ENCODE measurements around the gene FAM163A. TPM values are rescaled to one million over a fixed set of nuclear protein-coding genes. Genes with fewer than 3 reads are reported as not detected.
"Not testable (repeated sequence)": the region's sequence is repeated elsewhere in the genome, so short reads cannot be mapped to it uniquely, and the experiment has no call there.

FAM163A gene
- total RNA-seq, 2 experiments from 2014 or later, result 0.08 to 0.17 TPM

- Mint-ChIP-seq H3K27ac (no peak overlapping the region), H3K9me3 (no peaks in the 10 kb centered on the region), H3K27me3 (no peaks in the 10 kb centered on the region), H3K36me3 (ENCODE audit: low read depth) (no peaks in the 10 kb centered on the region), H3K4me1 (ENCODE audit: low read depth) (peaks cover 37% of the 10 kb centered on the region), H3K4me3 (no peak overlapping the region)
- H3K4me1 ChIP-seq (ENCODE audit: insufficient read depth, low read length), result peaks cover 29% of the 10 kb centered on the region
- H3K4me3 ChIP-seq (ENCODE audit: low read length), result no peak overlapping the region
- intact Hi-C loops (cut with DNase I, micrococcal nuclease), result no loop called here
- DNase-seq, result no peak
- no peaks in the 10 kb centered on the region for H3K36me3 ChIP-seq (ENCODE audit: insufficient read depth, low read length)
- ChIA-PET CTCF (no interaction called here), POLR2A (interaction anchor here (1.0 to 1.1 kb wide), 2 partner anchors 14 to 54 kb away, joined by 3 to 4 read pairs; partner anchors contain the start of gene TOR1AIP1)
- no peak overlapping the region for H3K27ac ChIP-seq (ENCODE audit: low read depth in 1 of 2, low read length in 2 of 2)
- no peaks in the 10 kb centered on the region for H3K9me3 ChIP-seq (ENCODE audit: control insufficient read depth in 1 of 2, insufficient read depth in 1 of 2, low read length in 2 of 2)
- no peaks in the 10 kb centered on the region for H3K27me3 ChIP-seq (ENCODE audit: control insufficient read depth in 1 of 2, insufficient read depth in 2 of 2, low read length in 2 of 2)
- ATAC-seq (ENCODE audit: poor library complexity), result no peak
- TF ChIP-seq, protein P1, sequence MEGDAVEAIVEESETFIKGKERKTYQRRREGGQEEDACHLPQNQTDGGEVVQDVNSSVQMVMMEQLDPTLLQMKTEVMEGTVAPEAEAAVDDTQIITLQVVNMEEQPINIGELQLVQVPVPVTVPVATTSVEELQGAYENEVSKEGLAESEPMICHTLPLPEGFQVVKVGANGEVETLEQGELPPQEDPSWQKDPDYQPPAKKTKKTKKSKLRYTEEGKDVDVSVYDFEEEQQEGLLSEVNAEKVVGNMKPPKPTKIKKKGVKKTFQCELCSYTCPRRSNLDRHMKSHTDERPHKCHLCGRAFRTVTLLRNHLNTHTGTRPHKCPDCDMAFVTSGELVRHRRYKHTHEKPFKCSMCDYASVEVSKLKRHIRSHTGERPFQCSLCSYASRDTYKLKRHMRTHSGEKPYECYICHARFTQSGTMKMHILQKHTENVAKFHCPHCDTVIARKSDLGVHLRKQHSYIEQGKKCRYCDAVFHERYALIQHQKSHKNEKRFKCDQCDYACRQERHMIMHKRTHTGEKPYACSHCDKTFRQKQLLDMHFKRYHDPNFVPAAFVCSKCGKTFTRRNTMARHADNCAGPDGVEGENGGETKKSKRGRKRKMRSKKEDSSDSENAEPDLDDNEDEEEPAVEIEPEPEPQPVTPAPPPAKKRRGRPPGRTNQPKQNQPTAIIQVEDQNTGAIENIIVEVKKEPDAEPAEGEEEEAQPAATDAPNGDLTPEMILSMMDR (IDR thresholded peaks at IDR 0.05), result no peak
These were observed 85.5 kb downstream of the FAM163A start for GRCh38 chr1:179828554-179829110.

DNA sequence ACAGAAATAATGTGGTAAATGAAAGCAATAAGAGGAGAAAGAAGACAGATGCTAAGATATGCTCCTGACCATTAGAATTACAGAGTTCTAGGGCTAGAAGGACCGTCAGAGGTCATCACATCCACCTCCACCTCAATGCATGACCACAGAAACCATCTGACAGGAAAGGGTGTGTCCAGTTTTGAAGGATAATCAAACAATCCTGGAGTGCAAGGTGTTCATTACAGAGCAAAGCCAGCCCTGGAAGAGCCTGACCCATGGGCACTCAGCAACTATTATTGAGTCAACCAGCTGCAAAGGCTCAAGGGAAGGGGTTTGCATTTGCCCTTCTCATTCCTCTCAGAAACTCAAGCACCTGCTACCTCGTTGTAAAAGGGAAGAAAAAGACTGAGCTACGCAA lies 88.1 kb downstream of the FAM163A start:
- peak overlapping the region; percentile 85 for H3K4me3 Mint-ChIP-seq
- peaks cover 29% of the 10 kb centered on the region for H3K4me1 ChIP-seq (ENCODE audit: insufficient read depth, low read length)
- DNase-seq (peak in 1 of 14 experiments; percentile 9), ATAC-seq (ENCODE audit: poor library complexity) (no peak)
- H3K27me3 ChIP-seq (ENCODE audit: control insufficient read depth in 1 of 2, insufficient read depth in 2 of 2, low read length in 2 of 2), result no peaks in the 10 kb centered on the region
- TF ChIP-seq, protein P1 (IDR thresholded peaks at IDR 0.05), result no peak
- H3K9me3 ChIP-seq (ENCODE audit: control insufficient read depth in 1 of 2, insufficient read depth in 1 of 2, low read length in 2 of 2), result no peaks in the 10 kb centered on the region
- H3K36me3 Mint-ChIP-seq (ENCODE audit: low read depth), result no peaks in the 10 kb centered on the region
- no peaks in the 10 kb centered on the region for H3K36me3 ChIP-seq (ENCODE audit: insufficient read depth, low read length)
- ChIA-PET CTCF (interaction anchor here (1.2 kb wide), 1 partner anchor 16 kb away, joined by 4 read pairs; no protein-coding TSS in a partner anchor), POLR2A (interaction anchor here (0.9 to 3.7 kb wide), 7 partner anchors 9 to 123 kb away, joined by 4 to 32 read pairs (median 5); partner anchors contain the start of genes CEP350 and TOR1AIP1)
- H3K9me3 Mint-ChIP-seq, result no peaks in the 10 kb centered on the region
- peak overlapping the region; percentile 84 for H3K27ac Mint-ChIP-seq
- intact Hi-C loops (cut with DNase I, micrococcal nuclease), result no loop called here
- peak overlapping the region; percentile 10 to 44 for H3K27ac ChIP-seq (ENCODE audit: low read depth in 1 of 2, low read length in 2 of 2)
- H3K4me1 Mint-ChIP-seq (ENCODE audit: low read depth), result peaks cover 37% of the 10 kb centered on the region
- no peak overlapping the region for H3K4me3 ChIP-seq (ENCODE audit: low read length)
- H3K27me3 Mint-ChIP-seq, result no peaks in the 10 kb centered on the region

GRCh38 chr1:179831852-179832699 lies 89.0 kb downstream of the FAM163A start:
- H3K27ac ChIP-seq (ENCODE audit: low read depth in 1 of 2, low read length in 2 of 2), result peak overlapping the region; percentile 10 to 44
- ATAC-seq (ENCODE audit: poor library complexity), result peak; percentile 83

DNA sequence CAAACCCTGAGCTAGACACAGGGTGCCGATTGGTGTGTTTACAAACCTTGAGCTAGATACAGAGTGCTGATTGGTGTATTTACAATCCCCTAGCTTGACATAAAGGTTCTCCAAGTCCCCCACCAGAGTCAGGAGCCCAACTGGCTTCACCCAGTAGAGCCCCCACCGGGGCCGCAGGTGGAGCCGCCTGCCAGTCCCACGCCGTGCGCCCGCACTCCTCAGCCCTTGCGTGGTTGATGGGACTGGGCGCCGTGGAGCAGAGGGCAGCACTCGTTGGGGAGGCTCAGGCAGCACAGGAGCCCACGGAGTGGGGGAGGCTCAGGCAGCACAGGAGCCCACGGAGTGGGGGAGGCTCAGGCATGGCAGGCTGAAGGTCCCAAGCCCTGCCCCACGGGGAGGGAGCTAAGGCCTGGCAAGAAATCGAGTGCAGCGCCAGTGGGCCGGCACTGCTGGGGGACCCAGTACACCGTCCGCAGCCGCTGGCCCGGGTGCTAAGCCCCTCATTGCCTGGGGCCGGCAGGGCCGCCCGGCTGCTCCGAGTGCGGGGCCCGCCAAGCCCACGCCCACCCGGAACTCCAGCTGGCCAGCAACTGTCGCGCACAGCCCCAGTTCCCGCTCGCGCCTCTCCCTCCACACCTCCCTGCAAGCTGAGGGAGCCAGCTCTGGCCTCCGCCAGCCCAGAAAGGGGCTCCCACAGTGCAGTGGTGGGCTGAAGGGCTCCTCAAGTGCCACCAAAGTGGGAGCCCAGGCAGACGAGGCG lies 93.8 kb downstream of the FAM163A start:
- H3K27me3 ChIP-seq (ENCODE audit: control insufficient read depth in 1 of 2, insufficient read depth in 2 of 2, low read length in 2 of 2); intact Hi-C loops (cut with DNase I, micrococcal nuclease); POLR2A ChIA-PET; H3K4me3 Mint-ChIP-seq; H3K27ac ChIP-seq (ENCODE audit: low read depth in 1 of 2, low read length in 2 of 2); H3K27me3 Mint-ChIP-seq; H3K27ac Mint-ChIP-seq; H3K9me3 Mint-ChIP-seq; H3K9me3 ChIP-seq (ENCODE audit: control insufficient read depth in 1 of 2, insufficient read depth in 1 of 2, low read length in 2 of 2); H3K4me3 ChIP-seq (ENCODE audit: low read length); H3K36me3 ChIP-seq (ENCODE audit: insufficient read depth, low read length); ATAC-seq (ENCODE audit: poor library complexity); DNase-seq: not testable (repeated sequence)
- peaks cover 10% of the 10 kb centered on the region for H3K4me1 ChIP-seq (ENCODE audit: insufficient read depth, low read length)
- H3K4me1 Mint-ChIP-seq (ENCODE audit: low read depth), result peaks cover 13% of the 10 kb centered on the region
- CTCF ChIA-PET, result interaction anchor here (2.7 kb wide), 1 partner anchor 22 kb away, joined by 8 read pairs; no protein-coding TSS in a partner anchor
- H3K36me3 Mint-ChIP-seq (ENCODE audit: low read depth), result peaks cover 10% of the 10 kb centered on the region

More at GRCh38 chr1:179831852-179832699, 89.0 kb downstream of the FAM163A start:
- no peaks in the 10 kb centered on the region for H3K36me3 ChIP-seq (ENCODE audit: insufficient read depth, low read length)
- H3K9me3 ChIP-seq (ENCODE audit: control insufficient read depth in 1 of 2, insufficient read depth in 1 of 2, low read length in 2 of 2), result peaks cover 0 to 4% of the 10 kb centered on the region in 2 experiments
- Mint-ChIP-seq H3K27me3 (no peaks in the 10 kb centered on the region), H3K27ac (peak overlapping the region; percentile 84), H3K4me1 (ENCODE audit: low read depth) (peaks cover 33% of the 10 kb centered on the region), H3K36me3 (ENCODE audit: low read depth) (no peaks in the 10 kb centered on the region), H3K9me3 (no peaks in the 10 kb centered on the region), H3K4me3 (peak overlapping the region; percentile 85)
- ChIA-PET POLR2A (interaction anchor here (0.7 to 3.7 kb wide), 9 partner anchors 9 to 122 kb away, joined by 3 to 32 read pairs (median 5); partner anchors contain the start of genes CEP350 and TOR1AIP1), CTCF (interaction anchor here (1.2 to 1.5 kb wide), 3 partner anchors 11 to 17 kb away, joined by 3 to 4 read pairs (median 3); no protein-coding TSS in a partner anchor)
- TF ChIP-seq, protein P1 (IDR thresholded peaks at IDR 0.05), result no peak
- peak overlapping the region; percentile 17 for H3K4me3 ChIP-seq (ENCODE audit: low read length)
- intact Hi-C loops (cut with DNase I, micrococcal nuclease), result loop anchor here in 1 of 2 experiments (2.0 kb wide), 1 partner anchor 17 kb away; no protein-coding TSS in a partner anchor
- DNase-seq, result peak in 5 of 14 experiments; percentile 6 to 64 (median 58)
- no peaks in the 10 kb centered on the region for H3K27me3 ChIP-seq (ENCODE audit: control insufficient read depth in 1 of 2, insufficient read depth in 2 of 2, low read length in 2 of 2)
- peaks cover 29% of the 10 kb centered on the region for H3K4me1 ChIP-seq (ENCODE audit: insufficient read depth, low read length)
